GM19351 (cell line): ENCODE data around the gene CPEB3.
A peak's percentile ranks its signal among the peaks of the same experiment; 100 is the strongest.

Experiments used
- ATAC-seq: cut with Tn5 transposase; IDR thresholded peaks from one replicate; pipeline ENCODE4 v1.9.1; 2021; ENCODE audit warnings: mild to moderate bottlenecking, moderate library complexity; ENCODE audit not compliant: unreplicated experiment

CPEB3 gene

DNA sequence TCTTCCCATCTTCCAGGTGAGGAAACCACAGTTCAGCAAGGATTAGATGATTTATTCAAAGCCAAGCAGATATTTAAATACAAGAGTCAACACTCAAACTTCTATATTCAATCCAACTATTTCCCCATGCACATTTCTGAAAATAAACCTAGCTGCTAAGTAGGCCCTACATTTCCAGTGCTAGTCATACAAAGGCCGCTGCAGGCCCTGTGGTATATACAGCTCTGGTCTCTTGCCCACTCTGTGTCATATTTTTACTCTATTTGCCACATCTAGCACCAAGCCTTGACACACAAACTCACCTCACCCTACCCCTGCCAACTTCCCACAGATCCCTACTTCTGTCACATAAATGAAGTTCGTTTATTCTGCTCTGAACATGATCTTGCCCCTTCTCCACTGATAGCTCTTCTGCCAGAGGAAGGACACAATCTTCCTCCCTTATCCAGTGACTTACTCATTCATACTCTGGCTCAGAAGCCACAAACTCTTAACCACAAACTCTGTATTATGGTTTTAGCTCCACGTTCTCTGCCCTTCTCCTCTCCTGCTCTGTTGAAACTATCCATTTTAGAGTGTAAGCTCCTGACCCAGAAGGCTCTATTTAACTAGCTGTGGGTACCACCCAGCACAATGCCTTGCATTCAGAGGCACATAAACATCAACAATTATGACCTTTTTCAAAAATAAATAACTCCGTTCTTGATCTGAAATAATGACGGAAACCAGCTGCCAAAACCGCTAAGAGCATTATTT, 180.7 kb downstream of the CPEB3 start:
- no peak for ATAC-seq

DNA sequence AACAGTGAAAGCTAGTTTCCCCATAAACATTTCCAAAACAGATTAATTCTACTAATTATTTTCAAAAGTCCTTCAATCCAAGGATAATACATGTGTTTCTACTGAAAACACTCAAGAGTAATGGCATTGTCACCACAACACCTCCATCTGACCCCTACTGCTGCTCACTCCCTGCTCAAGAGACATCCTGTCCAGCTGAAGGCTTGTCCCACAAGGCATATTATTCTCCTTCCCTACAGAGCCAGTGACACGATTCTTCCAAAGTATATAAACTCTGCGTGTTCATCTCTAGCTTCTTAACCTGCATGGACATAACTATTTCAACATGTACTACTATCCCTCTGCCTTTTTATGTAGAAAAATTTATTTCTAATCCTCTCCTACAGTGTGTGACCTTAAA, 182.1 kb downstream of the CPEB3 start:
- ATAC-seq: no peak

DNA sequence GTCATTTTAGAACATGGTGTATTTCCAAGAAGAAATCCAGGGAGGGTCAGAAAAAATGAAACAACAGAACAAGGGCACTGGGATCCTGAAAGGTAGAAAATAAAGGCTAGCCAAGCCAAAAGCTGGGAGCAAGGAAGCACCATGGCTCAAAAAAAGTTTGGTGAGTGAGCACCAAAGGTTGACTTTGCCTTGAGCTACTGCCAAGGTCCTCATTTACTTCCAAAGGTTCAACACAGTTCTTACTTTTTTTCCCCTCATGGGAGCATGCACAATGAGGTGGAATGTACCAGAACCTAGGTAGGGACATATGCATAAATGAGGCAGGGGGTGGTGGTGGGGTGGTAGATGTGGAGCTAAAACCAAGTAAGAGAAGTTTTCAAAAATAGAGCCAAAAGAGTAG, 182.8 kb downstream of the CPEB3 start:
- no peak for ATAC-seq

DNA sequence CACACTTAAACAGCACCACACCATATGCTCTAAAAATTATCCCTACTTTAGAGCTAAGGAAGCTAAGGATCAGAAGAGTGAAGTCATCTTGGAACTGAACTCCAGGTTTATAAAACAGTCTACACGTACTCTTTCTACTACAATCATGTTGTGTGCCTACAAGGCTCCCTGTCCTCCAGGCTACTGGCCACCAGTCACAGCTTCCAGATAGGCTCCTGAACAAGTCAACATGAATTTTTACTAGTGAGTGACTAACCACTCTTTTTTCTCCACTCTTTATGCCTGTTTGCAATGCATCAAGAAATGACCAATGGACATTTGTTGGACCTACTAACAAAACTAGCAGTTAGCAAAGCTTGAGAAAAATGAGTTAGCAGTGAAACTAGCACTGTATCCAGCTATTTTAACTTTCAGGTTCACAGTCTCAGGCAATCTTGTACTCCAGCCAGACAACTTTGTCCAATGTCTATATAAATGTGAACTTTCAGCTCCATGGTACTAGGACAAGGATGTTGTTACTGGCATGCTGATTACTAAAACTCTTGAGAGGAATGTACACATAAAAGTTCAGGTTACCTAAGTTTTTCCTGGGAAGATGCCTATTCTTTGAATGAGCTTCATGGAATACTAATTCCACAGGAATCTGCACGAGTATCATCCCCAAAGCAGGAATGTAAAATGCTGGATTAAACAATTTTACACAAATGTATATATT, 187.3 kb downstream of the CPEB3 start:
- no peak for ATAC-seq

DNA sequence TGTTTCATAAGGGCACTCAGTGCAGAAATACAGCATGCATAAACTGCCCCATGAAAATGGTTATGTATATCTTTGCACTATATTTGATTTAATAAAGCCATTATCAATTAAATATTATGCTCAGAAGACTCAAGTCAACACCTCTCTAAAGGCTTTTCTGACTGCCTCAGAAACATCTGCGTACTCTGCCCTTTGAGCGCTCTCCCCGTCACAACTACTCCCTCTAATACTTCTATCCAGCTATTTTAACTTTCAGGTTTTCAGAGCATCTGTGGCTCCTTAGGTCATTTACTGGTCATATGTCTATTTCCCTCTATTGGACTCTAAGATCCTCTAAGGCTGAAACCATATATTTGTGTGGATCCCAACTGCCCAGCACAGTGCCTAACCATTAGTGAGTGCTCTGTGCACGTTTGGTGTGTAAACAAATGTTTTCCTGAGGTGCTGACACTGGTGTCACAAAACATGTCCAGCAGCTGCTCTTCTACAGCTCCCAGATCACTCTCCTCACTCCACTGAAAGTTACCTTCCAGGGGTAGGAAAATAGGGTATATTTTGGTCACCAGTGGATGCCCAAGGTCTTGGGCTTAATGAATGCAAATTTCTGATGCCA, 188.2 kb downstream of the CPEB3 start:
- ATAC-seq: no peak

DNA sequence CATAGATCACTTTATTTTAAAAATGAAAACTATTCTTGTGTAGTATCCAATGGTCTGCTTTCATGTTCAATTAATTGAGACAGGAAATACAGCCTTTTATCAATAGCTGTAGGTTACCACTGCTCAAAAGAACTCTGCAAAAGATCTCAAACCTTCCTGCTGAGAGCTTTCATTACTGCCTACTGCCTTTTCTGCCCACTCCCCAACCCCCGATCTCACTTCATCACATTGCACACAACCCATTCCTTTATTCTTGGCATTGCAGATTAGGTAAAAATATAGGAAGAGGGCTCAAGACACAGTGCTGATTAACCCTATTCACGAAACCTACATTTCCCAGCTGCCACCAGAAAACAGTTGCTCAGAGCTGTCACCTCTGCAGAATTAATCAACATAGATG, 195.9 kb downstream of the CPEB3 start:
- no peak for ATAC-seq

DNA sequence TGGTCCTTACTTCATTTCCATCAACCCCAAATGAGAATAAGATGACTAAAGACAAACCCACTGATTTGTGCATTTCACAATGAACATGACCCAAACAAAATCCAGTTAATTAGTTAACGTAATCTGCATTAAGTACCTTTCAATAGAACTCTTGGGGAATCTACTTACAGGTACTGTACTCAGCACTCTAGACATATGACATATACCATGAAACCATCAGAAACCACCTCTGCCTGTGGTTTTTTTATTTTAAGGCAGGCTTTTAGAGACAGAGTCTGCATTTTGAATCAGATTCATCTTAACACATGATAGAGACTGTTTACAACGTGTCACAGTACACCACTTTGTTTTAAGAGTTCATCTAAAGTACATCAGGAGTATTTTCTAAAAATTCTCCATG, 198.9 kb downstream of the CPEB3 start:
- no peak for ATAC-seq

DNA sequence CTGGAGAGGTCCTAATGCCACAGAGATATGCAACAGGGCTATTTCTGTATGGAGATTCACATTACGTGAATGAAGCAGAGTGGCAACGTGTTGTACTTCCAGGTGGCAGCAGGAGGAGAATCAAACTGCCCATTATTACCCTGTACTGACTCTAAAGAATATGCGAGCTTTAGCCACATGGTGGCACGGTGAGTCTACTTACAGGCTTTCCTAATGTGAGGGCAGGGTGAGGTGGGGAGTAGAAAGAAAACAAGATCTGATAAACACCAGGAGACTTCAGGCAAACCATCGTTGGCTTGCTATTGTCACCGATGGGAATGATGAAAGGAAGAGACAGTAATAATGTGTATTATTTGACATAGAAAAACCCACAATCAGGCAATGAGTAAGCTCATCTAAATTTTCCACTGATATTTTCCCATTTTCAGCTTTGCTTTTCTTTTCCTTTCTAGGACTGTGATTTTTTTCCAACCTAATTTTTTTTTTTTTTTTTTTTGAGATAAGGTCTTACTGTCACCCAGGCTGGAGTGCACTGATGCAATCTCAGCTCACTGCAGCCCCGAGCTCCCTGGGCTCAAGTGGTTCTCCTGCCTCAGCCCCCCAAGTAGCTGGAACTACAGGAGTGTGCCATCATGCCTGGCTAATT, 203.0 kb downstream of the CPEB3 start:
- peak; percentile 95 for ATAC-seq

DNA sequence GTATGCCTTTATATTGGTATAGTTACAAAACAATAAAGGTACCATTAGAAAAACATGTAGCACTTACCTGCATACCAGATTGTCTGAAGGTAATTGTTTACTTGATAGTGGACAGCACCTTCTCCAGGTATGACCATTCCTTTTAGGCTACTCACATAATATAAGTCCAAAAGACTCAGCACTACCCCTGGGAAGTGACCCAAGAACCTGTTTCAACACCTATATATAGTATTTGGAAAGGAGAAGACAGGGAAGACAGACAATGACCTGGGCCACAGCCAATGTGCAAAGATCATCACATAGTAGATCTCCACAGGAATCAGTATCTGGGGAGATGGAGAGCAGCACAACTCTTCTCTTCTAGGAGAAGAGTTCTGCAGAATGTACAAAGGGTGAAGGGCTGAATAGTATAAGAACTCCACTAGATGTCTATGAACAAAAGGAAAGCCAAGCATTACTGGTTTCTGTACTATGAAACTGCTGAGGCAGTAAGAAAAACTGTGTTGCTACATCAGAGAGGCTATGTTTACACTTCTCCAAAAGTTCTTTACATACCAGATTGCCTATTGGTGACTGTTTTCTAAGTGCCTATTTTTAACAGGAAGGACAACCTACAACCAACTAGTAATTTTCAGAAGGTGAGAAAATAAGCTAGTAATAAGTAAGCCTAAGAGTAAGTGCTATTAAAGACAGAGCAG, 208.1 kb downstream of the CPEB3 start:
- no peak for ATAC-seq

DNA sequence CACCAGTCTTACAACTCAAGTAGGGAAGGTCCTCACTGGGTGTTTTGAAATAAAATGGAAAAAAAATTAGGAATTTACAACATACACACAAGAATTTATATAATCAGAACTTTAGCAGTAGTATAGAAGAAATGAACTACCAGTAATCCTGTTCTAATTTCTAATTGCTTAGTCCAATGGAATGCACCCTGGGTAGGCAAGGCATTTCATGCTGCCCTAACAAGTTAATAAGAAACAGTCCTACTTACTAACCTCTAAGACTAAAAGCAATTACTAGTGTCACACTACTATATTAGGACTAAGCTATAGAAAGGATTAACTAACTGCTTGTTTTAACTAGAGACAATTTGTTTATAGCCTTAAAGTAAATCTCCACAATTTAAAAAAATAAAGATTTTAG, 209.2 kb downstream of the CPEB3 start:
- no peak for ATAC-seq

DNA sequence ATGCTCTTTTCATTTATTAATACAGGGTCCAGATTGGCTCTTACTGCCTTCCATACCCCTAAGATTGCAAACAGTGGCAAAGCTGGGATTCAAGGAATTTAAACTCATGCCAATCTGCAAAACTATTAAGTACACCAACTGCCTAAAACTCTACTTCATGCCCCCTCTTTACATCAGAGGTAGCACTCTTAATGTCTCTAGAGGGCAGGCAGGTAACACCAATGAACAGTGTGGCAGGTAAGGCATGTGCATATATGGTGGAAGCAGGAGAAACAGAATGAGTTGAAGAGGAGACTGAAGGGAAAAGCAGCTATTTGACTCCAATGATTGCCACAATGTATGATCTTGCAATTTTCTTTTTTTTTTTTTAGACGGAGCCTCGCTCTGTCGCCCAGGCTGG, 210.6 kb downstream of the CPEB3 start:
- no peak for ATAC-seq

DNA sequence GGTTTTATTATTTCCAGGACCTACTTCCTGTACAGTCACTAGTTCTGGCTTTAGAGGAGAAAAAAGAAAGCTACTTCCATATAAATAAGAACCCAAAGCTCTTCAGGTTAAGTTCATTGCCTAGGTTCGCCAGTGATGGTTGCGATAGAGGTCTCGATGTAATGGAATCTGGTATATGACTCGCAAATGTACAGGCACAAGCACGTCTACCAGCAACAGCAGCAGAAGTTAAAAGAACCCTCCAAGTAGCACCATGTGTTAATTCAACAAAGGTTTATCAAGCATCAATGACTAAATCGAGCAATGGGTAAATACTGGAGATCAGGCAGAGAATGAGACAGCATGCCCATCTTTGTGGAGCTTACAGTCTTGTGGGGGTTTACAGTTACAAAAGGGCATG, 211.9 kb downstream of the CPEB3 start:
- no peak for ATAC-seq

DNA sequence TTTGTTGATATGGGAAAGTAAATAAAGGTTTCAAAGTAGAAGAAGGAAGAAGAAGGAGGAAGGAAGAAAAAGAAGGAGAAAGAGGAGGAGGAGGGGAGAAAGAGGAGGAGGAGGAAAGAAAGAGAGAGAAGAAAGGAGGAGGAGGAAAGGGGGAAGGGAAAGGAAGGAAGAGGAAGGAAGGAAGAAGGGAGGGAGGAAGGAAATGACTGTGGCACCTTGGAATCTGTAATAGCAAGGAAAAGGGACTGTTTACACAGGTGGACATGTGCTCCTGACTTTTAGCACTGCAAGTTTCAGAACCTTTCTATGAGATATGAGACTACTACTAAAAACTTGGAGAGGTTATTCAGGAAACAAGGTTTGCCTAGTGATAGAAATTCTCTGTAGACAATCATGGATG, 214.2 kb downstream of the CPEB3 start:
- no peak for ATAC-seq

DNA sequence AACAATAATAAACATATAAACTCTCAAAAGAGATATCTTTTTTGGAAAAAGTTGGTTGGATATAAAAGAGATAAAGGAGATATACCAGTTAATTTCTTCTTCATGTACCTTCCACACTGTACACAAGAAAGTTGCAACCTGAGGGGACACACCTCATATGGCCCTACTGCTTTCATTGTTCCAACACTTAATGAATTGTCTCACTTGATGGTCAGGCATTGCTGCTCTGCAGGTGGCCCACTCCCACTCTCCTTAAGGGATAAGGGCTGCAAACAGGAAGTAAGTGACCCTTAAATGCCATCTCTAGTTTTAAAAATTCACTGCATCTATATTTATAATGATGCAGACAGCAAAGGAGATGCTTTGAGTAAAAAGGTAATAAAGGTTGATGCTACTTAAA, 215.0 kb downstream of the CPEB3 start:
- no peak for ATAC-seq

DNA sequence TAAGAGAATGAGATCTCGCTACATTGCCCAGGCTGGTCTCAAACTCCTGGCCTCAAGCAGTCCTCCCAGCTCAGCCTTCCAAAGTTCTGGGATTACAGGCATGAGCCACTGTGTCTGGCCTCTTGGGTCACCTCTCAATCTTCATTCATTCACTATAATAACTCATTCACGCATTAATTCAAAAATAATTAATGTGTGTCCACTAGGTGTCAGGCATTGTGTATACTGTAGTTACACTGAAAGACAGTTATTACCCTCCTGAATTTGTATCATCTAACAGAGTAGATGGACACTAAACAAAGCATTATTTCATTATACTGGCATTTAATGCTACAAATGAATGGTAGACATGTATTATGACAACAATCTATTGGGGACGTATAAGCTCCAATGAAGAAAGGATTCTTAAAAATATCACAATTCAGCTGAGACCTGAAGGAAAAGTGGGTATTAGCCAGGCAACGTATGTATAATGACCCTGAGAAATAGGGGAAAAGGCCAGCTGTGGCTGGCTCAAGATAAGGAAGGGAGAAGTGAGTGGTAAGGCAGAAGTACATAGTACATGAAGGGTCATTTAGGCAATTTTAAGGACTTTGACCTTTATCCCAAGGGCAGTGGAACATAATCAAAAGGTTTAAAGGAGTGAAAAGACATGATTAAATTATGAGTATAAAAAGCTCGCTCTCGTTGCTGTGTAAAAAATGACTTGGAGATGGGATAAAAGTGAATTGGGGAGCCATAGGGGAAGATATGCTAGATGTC, 216.6 kb downstream of the CPEB3 start:
- no peak for ATAC-seq

DNA sequence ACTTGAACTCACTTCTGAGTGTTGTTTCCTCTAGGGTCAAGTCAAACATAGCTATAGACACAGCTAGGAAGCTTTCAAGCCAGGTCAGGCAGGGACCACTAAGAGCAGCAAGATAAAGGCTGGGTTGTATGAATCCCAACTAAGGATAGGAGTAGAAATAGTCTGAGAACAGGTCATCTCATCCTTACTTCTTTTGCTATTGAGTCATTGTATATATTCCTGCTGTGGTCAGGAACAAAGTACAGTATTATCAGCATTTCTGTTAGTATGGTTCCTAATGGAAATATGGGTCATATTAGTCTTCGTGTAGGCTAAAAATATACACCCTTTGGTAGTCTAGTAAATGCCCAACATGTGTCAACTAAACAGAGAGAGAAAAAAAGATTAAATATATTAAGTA, 222.0 kb downstream of the CPEB3 start:
- no peak for ATAC-seq

DNA sequence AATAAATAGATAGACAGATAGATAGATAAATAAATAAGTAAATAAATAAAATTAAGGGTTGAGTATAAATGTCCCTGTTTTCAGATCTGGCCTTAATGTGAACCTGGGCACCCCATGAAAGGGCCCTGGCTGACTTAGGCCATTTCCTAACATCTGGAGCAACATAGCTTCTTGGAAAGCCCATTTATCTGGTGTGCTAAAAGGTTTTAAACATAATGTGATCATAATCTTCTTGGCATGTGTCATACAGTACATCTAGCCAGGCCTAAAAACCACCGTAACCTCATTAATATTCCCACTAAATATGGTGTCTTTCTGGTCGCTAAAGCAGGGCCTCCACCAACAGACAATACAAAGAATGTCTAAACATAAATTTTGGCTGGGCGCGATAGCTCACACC, 224.5 kb downstream of the CPEB3 start:
- ATAC-seq: no peak

DNA sequence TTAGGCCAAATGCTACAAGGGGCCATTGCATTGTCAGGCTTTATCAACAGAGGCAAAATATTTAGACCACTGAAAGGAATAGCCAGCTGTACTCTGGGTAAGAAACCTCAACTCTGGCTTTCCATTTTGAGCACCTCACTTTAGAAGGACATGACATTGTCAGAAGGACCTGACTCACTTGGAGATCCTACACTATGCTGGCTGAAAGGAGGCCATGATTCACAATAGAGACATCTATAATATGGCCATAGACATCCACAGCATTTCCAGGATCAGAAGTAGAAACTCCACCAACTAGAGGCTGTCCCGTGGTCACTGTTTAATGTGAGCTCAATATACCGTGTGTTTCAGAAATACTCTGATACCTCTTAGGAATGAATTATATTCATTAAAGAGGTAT, 226.4 kb downstream of the CPEB3 start:
- no peak for ATAC-seq

DNA sequence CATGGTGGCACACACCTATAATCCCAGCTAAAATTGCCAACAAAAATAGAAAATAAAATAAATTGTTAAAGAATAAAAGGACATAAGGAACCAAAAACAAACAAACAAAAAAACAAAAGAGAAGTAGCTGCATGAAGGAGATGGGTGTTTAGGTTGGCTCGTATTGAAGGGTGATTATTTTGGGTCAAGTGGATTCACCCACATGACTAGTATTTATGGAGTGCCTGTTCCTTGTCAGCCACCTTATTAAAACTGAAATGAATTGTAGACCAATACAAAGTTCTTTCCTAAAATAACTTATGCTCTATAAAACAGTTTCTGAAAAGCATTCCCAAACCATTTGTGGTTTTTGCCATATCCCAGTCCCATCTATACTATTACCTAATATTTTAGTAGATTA, 228.6 kb downstream of the CPEB3 start:
- no peak for ATAC-seq

DNA sequence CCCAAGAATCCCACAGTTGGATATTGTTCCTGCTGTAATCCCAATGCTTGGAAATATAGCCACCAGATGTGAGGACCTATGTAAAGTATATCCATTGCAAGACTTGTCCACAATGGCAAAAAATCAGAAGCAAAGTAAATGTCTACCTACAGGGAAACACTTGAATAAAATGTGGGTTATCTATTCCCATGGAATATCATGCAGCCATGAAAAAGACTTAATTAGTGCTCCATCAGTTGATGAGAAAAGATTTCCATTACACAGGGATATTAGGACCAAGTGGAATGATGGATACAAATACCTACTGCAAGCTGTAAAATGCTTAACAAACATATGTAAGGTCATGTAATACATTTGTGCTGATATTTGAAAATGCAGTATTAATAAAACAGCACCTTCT, 236.1 kb downstream of the CPEB3 start:
- no peak for ATAC-seq
